Measurements from ENCODE around the gene MOAP1.
"Not testable (repeated sequence)": the region's sequence is repeated elsewhere in the genome, so short reads cannot be mapped to it uniquely, and the experiment has no call there.

Gene MOAP1, protein sequence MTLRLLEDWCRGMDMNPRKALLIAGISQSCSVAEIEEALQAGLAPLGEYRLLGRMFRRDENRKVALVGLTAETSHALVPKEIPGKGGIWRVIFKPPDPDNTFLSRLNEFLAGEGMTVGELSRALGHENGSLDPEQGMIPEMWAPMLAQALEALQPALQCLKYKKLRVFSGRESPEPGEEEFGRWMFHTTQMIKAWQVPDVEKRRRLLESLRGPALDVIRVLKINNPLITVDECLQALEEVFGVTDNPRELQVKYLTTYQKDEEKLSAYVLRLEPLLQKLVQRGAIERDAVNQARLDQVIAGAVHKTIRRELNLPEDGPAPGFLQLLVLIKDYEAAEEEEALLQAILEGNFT
- 97.6 to 199 reads per million in 2 donors for total RNA-seq

- peak; percentile 89 for DNase-seq
Measured at GRCh38 chr14:93184391-93185348, at the start of gene MOAP1, which contains the start of gene LYSET. MOAP1 (minus strand) TSS chr14:93184897; CDS start chr14:93184242, 655 bp downstream. LYSET (plus strand) TSS chr14:93185317; CDS start chr14:93185406, 89 bp downstream.

DNA sequence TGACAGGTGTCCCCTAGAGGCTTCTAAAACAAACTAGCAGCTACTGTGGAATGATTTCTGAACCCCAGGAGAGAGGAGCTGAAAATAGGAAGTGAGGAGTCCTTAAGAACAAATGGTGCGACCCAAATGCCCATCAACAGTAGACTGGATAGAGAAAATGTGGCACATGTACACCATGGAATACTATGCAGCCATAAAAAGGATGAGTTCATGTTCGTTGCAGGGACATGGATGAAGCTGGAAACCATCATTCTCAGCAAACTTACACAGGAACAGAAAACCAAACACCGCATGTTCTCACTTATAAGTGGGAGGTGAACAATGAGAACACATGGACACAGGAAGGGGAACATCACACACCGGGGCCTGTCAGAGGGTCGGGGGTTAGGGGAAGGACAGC, 48.4 kb upstream of the MOAP1 start:
- DNase-seq: not testable (repeated sequence)

DNA sequence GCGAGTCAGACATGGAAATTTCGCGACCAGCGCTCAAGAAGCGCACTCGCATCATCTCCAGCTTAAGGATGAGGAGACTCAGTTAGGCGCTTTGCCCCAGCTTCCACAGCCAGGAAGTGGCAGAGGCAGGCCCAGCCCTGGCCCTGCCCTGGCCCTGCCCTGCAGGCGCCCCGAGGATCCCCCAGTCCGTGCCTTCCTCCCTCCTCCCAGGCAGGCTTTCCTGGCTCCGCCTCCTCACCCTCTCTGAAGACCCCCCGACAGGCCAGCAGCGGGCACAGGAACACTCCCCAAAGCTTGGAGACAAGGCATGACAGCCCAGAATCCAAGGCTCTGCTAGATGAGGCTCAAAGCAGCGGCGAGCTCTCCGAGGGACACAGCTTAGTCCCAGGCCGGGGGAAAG, 47.5 kb upstream of the MOAP1 start:
- no peak for DNase-seq

GRCh38 chr14:93231129-93231979, 46.7 kb upstream of the MOAP1 start:
- DNase-seq: no peak

DNA sequence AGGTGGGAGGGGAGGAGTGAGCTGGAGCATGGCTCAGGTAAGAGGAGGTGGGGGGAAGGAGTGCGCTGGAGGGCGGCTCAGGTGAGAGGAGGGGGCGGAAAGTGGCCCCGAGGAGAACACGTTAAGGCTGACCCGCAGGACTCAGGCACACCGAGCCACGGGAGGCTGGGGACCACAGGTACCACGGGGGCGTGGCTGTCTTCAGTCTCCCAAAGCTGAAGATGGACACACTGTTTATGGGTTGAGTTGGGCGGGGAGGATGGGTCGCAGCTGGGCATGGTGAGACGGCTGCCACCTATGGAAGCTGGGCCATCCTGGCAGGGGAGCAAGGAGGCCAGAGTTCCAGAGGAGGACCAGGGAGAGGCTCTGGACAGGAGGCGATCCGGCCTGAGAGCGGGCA, 45.8 kb upstream of the MOAP1 start:
- DNase-seq: no peak

GRCh38 chr14:93228550-93228949, 43.9 kb upstream of the MOAP1 start:
- DNase-seq: no peak

- no peak for DNase-seq
Measured at GRCh38 chr14:93223565-93223964, 38.9 kb upstream of the MOAP1 start.

DNA sequence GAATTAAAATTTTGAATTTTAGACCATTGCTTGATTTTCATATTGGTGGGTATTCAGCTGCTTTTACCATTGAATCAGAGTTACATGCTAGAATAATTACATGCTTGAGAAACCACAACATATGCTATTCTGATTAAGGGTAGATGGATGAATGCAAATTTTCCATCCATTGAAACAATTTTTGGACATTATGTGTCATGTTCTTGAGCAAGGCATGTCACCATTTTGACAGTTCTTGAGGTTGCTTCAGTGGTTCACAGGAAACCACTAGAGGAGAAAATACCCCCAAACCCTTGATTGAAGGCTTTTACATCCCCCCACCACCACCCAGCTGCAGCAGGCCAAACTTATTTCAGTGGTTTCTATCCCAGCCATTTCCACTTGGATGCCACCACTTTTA, 35.8 kb upstream of the MOAP1 start:
- DNase-seq: no peak

DNA sequence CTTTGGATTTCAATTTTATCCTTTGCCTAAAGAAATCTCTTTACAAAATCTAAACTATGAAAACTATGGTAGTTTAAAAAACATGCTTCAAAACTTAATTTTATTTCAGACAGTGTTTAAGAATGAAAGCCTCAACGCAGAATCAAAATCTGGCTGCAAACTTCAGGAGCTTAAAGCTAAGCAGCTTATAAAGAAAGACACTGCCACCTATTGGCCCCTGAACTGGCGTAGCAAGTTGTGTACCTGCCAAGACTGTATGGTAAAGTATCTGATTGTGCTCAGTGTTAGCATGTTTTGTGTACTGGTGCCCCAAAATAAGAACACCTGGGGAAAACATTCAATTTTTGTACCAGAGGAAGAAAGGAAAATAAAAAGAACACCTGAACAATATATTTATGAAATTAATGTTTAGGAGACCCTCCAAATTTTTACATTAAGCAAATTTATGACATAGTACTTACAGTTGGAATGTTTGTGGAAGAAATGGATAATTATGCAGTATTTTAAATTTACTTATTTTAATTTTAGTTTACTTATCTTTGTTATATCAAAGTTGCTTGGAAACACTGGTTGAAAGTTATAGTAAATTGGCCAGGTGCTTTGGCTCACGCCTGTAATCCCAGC, 34.5 kb upstream of the MOAP1 start:
- DNase-seq: peak; percentile 20

GRCh38 chr14:93214598-93214997, 29.9 kb upstream of the MOAP1 start:
- DNase-seq: no peak

DNA sequence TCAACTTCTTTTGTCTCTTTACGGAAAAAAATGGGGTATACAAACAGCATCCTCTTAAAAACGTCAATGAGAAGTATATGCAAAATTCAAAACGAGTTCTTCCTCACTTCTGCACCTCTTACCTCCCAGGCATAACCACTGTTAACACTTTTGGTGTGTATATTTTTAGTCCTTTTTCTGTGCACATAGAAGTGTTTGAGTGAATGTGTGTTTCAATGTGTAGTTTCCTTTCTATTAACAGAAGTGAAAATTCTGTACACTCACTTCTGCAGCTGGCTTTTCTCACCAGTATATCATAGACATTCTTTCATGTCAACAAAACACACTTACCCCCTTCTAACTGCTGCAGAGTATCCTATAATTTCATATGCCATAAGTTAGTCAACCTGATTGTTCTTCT, 27.7 kb upstream of the MOAP1 start:
- DNase-seq: no peak

GRCh38 chr14:93207468-93208308, 23.0 kb upstream of the MOAP1 start:
- no peak for DNase-seq

GRCh38 chr14:93206793-93207467, 22.2 kb upstream of the MOAP1 start, which contains the start of the genes GON7 and UBR7:
GON7 (minus strand) TSS chr14:93207065; CDS start chr14:93207037, 28 bp downstream.
UBR7 (plus strand) TSS chr14:93207256; CDS start chr14:93207292, 36 bp downstream.
- peak; percentile 81 for DNase-seq

GRCh38 chr14:93201155-93201704, 16.5 kb upstream of the MOAP1 start:
- no peak for DNase-seq

- DNase-seq: no peak
Measured at GRCh38 chr14:93200553-93200952, 15.9 kb upstream of the MOAP1 start.

- DNase-seq: no peak
Measured at GRCh38 chr14:93199031-93199430, 14.3 kb upstream of the MOAP1 start.

DNA sequence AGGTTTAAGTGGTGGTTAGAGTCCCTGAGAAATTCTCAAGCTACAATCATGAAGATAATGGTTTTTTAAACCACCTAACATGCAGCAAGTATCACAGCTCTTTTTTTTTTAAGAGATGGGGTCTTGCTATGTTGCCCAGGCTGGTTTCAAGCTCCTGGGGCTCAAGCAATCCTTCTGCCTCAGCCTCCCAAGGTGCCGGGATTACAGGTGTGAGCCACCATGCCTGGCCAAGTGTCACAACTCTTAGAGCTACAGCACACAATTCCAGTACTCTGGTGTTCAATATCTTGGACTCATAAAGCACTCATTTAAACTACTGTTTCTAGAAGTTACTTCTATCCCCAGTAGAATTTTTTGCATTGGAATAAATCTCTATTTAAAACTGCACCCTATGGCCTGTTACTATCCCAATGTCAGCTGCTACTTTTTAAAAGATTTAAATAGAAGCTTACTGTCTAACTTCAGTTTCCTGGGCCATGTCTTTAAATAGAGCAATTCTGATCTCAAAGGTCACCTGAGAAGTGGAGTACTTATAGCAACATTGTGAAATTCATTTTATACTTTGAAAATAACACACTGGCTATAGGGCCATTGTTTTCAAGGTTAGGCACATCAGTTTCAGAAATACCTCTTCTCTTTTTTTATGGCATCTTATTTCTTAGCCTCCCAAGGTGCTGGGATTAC, 10.8 kb upstream of the MOAP1 start:
- DNase-seq: no peak

DNA sequence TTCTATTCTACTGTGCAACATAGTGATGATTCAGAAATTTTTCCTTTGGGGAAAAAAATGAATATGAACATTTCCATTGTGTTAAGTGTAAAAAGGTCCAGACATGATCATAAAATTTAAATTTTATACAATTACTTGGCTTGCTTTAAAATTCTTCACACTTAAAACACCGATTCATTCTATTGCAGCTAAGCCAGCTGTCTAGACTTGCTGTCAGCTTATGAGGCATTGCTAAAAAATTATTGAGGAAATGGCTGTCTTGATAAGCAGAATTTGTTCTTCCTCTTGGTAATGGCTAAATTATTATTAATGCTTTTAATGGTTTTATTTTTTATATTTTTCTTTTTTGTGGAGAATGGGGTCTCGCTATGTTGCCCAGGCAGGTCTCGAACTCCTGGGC, 2.3 kb upstream of the MOAP1 start:
- no peak for DNase-seq

GRCh38 chr14:93186466-93186865, 1.8 kb upstream of the MOAP1 start:
- DNase-seq: no peak

- no peak for DNase-seq
Measured at GRCh38 chr14:93185349-93185720, 638 bp upstream of the MOAP1 start.
